H9 (cell line): ENCODE data around the gene ETFBKMT. TPM values are rescaled to one million over a fixed set of nuclear protein-coding genes. Genes with fewer than 3 reads are reported as not detected.

Source experiments
- DNase-seq: peaks from one replicate; pipeline ENCODE4 v3.0.0-alpha.2; 2017
- H2AFZ ChIP-seq: one replicate; pipeline ENCODE4 v1.6.1; 2013; ENCODE audit warnings: mild to moderate bottlenecking, low read length, control low read depth, moderate library complexity
- H2AK5ac ChIP-seq: 2 replicates; pipeline ENCODE4 v1.6.1; 2013; ENCODE audit warnings: low read length, control low read depth, mixed read lengths; ENCODE audit not compliant: insufficient read length
- H2BK120ac ChIP-seq: one replicate; pipeline ENCODE4 v1.6.1; 2013; ENCODE audit warnings: low read depth, mild to moderate bottlenecking, low read length, control low read depth, inconsistent platforms; ENCODE audit not compliant: poor library complexity, severe bottlenecking
- H2BK12ac ChIP-seq: 2 replicates; pipeline ENCODE4 v1.6.1; 2013; ENCODE audit warnings: low read length, control low read depth, mixed read lengths, low read depth; ENCODE audit not compliant: insufficient read length
- H2BK15ac ChIP-seq: 2 replicates; pipeline ENCODE4 v1.6.1; 2013; ENCODE audit warnings: low read depth, low read length, control low read depth
- H2BK20ac ChIP-seq: one replicate; pipeline ENCODE4 v1.6.1; 2013; ENCODE audit warnings: low read depth, mild to moderate bottlenecking, low read length, control low read depth, inconsistent platforms; ENCODE audit not compliant: poor library complexity, severe bottlenecking
- H2BK5ac ChIP-seq: 2 replicates; pipeline ENCODE4 v1.6.1; 2013; ENCODE audit warnings: low read length, control low read depth, mixed read lengths; ENCODE audit not compliant: insufficient read length
- H3K14ac ChIP-seq: 2 replicates; pipeline ENCODE4 v1.6.1; 2013; ENCODE audit warnings: low read length, control low read depth; ENCODE audit not compliant: insufficient read depth
- H3K18ac ChIP-seq: 2 replicates; pipeline ENCODE4 v1.6.1; 2013; ENCODE audit warnings: low read depth, mild to moderate bottlenecking, mixed read lengths, low read length, control low read depth; ENCODE audit not compliant: insufficient read length
- H3K23ac ChIP-seq: 2 replicates; pipeline ENCODE4 v1.6.1; 2013; ENCODE audit warnings: low read length, control low read depth, mixed read lengths, low read depth; ENCODE audit not compliant: insufficient read length
- H3K23me2 ChIP-seq: 2 replicates; pipeline ENCODE4 v1.6.1; 2013; ENCODE audit warnings: low read depth, mild to moderate bottlenecking, mixed read lengths, low read length, control low read depth; ENCODE audit not compliant: insufficient read length, poor library complexity, severe bottlenecking
- H3K27ac ChIP-seq: 2 replicates; pipeline ENCODE4 v1.5.1; 2013; ENCODE audit warnings: low read length, control low read depth, mixed read lengths, low read depth; ENCODE audit not compliant: insufficient read length
- H3K27me3 ChIP-seq: 2 replicates; pipeline ENCODE4 v1.6.1; 2013; ENCODE audit warnings: low read length, control low read depth, inconsistent platforms; ENCODE audit not compliant: insufficient read depth
- H3K4ac ChIP-seq: 2 replicates; pipeline ENCODE4 v1.6.1; 2013; ENCODE audit warnings: low read depth, mild to moderate bottlenecking, control low read depth, inconsistent platforms, low read length, moderate library complexity
- H3K4me1 ChIP-seq: 2 replicates; pipeline ENCODE4 v1.6.1; 2013; ENCODE audit warnings: low read length, control low read depth, inconsistent platforms; ENCODE audit not compliant: insufficient read depth
- H3K4me2 ChIP-seq: 2 replicates; pipeline ENCODE4 v1.6.1; 2013; ENCODE audit warnings: low read length, control low read depth, mixed read lengths; ENCODE audit not compliant: insufficient read length, insufficient read depth
- H3K56ac ChIP-seq: 2 replicates; pipeline ENCODE4 v1.6.1; 2013; ENCODE audit warnings: low read depth, mild to moderate bottlenecking, mixed read lengths, low read length, control low read depth; ENCODE audit not compliant: insufficient read length
- H3K79me1 ChIP-seq: 2 replicates; pipeline ENCODE4 v1.6.1; 2013; ENCODE audit warnings: low read depth, mild to moderate bottlenecking, moderate library complexity, low read length, control low read depth, inconsistent platforms; ENCODE audit not compliant: insufficient read depth, poor library complexity, severe bottlenecking
- H3K79me2 ChIP-seq: 2 replicates; pipeline ENCODE4 v1.6.1; 2013; ENCODE audit warnings: low read length, control low read depth, inconsistent platforms; ENCODE audit not compliant: insufficient read depth
- H3K9ac ChIP-seq: 2 replicates; pipeline ENCODE4 v1.6.1; 2013; ENCODE audit warnings: low read length, control low read depth, mixed read lengths; ENCODE audit not compliant: insufficient read length; ENCODE audit errors: extremely low read depth
- H3K9me3 ChIP-seq: one replicate; pipeline ENCODE4 v1.6.1; 2013; ENCODE audit warnings: low read depth, low read length, inconsistent platforms; ENCODE audit not compliant: control insufficient read depth
- H3T11ph ChIP-seq: one replicate; pipeline ENCODE4 v1.6.1; 2013; ENCODE audit warnings: mild to moderate bottlenecking, low read length, control low read depth, inconsistent platforms
- H4K20me1 ChIP-seq: one replicate; pipeline ENCODE4 v1.6.1; 2013; ENCODE audit not compliant: control insufficient read depth, insufficient read length, insufficient read depth
- H4K5ac ChIP-seq: 2 replicates; pipeline ENCODE4 v1.6.1; 2013; ENCODE audit warnings: low read depth, mild to moderate bottlenecking, mixed read lengths, low read length, control low read depth; ENCODE audit not compliant: insufficient read length
- H4K8ac ChIP-seq: replicated peaks from 2 replicates; pipeline ENCODE4 v1.6.1; 2013; ENCODE audit warnings: low read length, control low read depth, mixed read lengths, low read depth; ENCODE audit not compliant: insufficient read length
- H4K91ac ChIP-seq: 2 replicates; pipeline ENCODE4 v1.6.1; 2013; ENCODE audit warnings: low read depth, mild to moderate bottlenecking, moderate library complexity, mixed read lengths, low read length, control low read depth; ENCODE audit not compliant: insufficient read length
- H3K27ac Mint-ChIP-seq, 3 experiments: 2 replicates in 2 of 3; 3 replicates in 1 of 3; pipeline ENCODE4 v1.8.0; 2020 to 2021; ENCODE audit warnings: mixed read lengths in 3 of 3, mild to moderate bottlenecking in 1 of 3, moderate library complexity in 1 of 3
- H3K27me3 Mint-ChIP-seq: 2 replicates; pipeline ENCODE4 v1.8.0; 2021; ENCODE audit warnings: low read depth, mild to moderate bottlenecking, moderate library complexity, mixed read lengths
- H3K36me3 Mint-ChIP-seq, 3 experiments: 2 replicates in 2 of 3; 3 replicates in 1 of 3; pipeline ENCODE4 v1.8.0; 2020 to 2021; ENCODE audit warnings: low read depth in 3 of 3, mixed read lengths in 3 of 3; ENCODE audit not compliant: insufficient read depth in 1 of 3
- H3K4me1 Mint-ChIP-seq, 2 experiments: 2 replicates each; pipeline ENCODE4 v1.8.0; 2020; ENCODE audit warnings: mixed read lengths in 2 of 2
- H3K4me3 Mint-ChIP-seq, 2 experiments: 2 replicates in 1 of 2; 3 replicates in 1 of 2; pipeline ENCODE4 v1.8.0; 2020 to 2021; ENCODE audit warnings: mild to moderate bottlenecking in 2 of 2, mixed read lengths in 2 of 2, moderate library complexity in 1 of 2
- H3K9me3 Mint-ChIP-seq, 2 experiments: 2 replicates in 1 of 2; 3 replicates in 1 of 2; pipeline ENCODE4 v1.8.0; 2020; ENCODE audit warnings: mild to moderate bottlenecking in 2 of 2, mixed read lengths in 2 of 2, moderate library complexity in 1 of 2
- CTCF ChIP-seq: fragments of 200-600 bp; sonication (generic); conservative IDR thresholded peaks from 3 replicates; pipeline ENCODE4 v1.8.0; 2021; ENCODE audit warnings: antibody characterized with exemption, mild to moderate bottlenecking
- WGBS: extraction: QIAGEN DNeasy Blood & Tissue Kit; methylation state at CpG from one replicate; pipeline ENCODE4 v1.1.7; 2013; ENCODE audit warnings: missing lambda C conversion rate, low lambda C conversion rate, mixed read lengths; ENCODE audit not compliant: insufficient read length; ENCODE audit errors: extremely low coverage; 5-methylcytosine and 5-hydroxymethylcytosine counted together
- total RNA-seq: library from RNA; stranded (reverse); gene quantifications from 2 replicates; pipeline ENCODE4 v1.2.1, GENCODE V29; 2021

The ETFBKMT gene
- total RNA-seq, 1 experiment from 2014 or later = 0.81 TPM

- Histone ChIP-seq H2BK20ac (no peak overlapping the region), H3T11ph (no peak overlapping the region), H2BK15ac (no peak overlapping the region), H3K18ac (no peak overlapping the region), H3K9me3 (no peaks in the 10 kb centered on the region), H3K27me3 (no peaks in the 10 kb centered on the region), H3K27ac (no peak overlapping the region), H3K23ac (no peak overlapping the region), H2BK12ac (no peak overlapping the region), H3K79me1 (no peaks in the 10 kb centered on the region), H3K4me2 (no peak overlapping the region), H3K23me2 (no peaks in the 10 kb centered on the region), H2BK120ac (no peak overlapping the region), H4K5ac (no peak overlapping the region), H2AK5ac (no peak overlapping the region), H3K4ac (no peak overlapping the region), H2AFZ (no peak overlapping the region), H3K79me2 (no peaks in the 10 kb centered on the region), H3K9ac (no peak overlapping the region), H4K91ac (no peak overlapping the region), H3K14ac (no peak overlapping the region), H2BK5ac (no peak overlapping the region), H3K4me1 (no peaks in the 10 kb centered on the region), H4K20me1 (no peaks in the 10 kb centered on the region), H3K56ac (no peak overlapping the region), H4K8ac (no peak overlapping the region)
- Mint-ChIP-seq H3K9me3 (no peaks in the 10 kb centered on the region), H3K27me3 (no peaks in the 10 kb centered on the region), H3K27ac (no peak overlapping the region), H3K4me3 (no peak overlapping the region), H3K4me1 (peaks cover 0 to 9% of the 10 kb centered on the region in 2 experiments; a peak in 3 of 4 replicates), H3K36me3 (no peaks in the 10 kb centered on the region; a peak in 1 of 7 replicates)
- no peak for DNase-seq
- no peak for TF ChIP-seq CTCF
- WGBS = no CpG with 5 or more reads among the region's 7 CpGs
These were observed 33.1 kb upstream of the ETFBKMT start for GRCh38 chr12:31626270-31626995.
